Measurements from ENCODE around the gene GFI1B.
A peak's percentile ranks its signal among the peaks of the same experiment; 100 is the strongest.

Gene GFI1B

DNA sequence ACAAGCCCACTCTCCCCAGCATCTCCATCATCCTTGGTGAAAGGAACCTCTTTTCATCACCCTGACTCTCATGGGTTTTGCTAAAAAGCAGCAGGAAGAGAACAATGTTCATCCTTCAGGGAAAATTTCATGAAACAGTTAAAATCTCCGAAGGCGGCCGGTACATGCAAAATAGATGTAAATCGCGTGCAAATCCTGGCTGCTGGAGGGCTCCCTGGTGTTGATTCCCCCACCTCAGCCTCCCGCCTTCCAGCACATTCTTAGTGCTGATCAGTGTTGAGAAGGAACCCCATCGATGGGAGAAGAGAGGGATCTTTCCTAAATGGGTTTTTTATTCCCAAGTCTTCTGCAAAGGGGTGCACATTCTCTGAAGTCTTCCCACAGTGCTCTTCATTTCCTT, 8.7 kb upstream of the GFI1B start:
- no peak for DNase-seq

DNA sequence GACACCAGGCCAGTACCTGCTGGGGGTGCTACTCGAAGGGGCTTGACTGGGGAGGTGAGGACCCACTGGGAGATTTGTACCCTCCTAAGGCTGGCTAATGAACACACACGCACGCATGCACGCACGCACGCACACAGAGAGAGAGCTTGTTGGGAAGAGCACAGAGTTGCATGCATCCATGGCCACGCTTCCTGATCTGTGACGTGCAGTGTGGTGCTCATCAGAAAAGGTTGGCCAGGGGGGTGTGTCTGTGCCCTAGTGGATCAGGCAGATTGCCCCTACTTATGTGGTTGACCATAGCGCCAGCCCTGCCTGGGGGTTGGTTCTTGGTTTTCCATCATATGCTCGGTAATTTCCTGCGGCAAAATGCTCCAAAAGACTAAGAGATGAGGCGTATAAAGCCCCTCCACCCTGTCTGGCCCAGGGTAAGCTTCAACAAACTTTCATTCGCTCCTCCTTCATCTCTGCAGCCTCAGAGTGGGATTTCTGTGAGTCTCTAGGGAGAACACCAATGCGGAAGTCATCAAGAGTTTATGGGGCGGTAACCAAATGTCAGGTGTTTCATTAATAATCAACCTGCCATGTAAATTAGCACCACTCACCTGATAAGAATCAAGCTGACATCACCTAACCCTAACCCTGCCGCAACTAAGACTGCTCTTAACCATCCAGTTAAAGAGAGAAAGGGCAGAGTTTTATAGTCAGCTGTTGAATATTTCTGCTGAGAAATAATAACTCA, 8.0 kb upstream of the GFI1B start:
- no peak for DNase-seq

DNA sequence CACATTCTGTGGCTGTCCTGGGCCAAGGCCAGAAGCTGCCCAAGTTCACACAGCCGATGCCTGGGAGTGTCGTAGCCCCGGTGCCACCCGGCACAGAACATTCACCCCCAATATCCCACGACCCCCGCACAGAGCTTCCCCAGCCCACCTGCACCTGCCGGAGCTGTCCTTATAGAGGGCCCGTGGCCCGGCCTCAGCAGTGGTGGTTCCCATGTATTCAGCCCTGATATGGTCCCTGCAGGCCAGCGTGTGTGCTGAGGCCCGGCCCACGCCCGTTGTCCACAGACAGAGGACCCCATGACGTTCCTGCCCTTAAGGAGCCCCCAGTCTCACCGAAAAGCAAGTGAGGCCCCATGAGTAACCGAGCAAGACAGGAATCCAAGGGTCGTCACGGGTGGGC, 5.3 kb upstream of the GFI1B start:
- no peak for DNase-seq

DNA sequence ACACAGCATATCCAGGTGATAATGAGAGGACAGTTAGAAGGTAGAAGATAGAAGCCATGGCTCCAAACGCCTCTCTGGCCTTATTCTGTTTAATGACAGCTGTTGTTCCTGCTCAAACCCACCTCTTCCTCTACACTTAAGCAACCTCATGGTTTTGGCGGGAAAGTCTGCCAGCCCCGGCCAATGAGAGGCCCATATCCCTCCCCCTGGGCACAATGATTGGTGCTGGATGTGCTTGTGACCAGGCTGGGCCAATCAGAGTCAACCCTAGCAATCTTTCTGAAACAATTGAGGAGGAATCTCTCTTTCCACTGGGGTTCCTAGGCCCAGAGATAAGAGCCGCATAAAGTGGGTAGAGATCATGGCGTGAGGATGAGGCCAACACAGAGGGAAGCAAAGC, 4.8 kb upstream of the GFI1B start:
- no peak for DNase-seq

DNA sequence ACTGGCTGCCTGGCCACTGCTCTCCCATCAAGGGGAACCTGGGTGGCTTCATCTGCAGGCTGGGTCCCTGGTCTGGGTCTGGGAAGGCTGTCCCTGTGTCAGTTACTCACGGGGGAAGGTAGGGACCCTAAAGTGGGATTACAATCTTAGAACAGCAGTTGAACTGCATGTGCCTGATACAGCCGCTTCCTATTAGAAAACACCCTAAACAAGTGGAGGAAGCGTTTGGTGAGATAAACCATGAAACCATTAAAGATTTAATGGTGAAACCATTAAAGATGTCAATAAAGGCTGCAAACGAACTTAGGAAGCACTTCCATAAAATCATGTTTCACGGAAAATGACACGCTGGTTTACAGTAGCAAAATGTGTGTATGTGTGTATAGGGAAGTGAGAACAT, 2.5 kb upstream of the GFI1B start:
- no peak for DNase-seq

DNA sequence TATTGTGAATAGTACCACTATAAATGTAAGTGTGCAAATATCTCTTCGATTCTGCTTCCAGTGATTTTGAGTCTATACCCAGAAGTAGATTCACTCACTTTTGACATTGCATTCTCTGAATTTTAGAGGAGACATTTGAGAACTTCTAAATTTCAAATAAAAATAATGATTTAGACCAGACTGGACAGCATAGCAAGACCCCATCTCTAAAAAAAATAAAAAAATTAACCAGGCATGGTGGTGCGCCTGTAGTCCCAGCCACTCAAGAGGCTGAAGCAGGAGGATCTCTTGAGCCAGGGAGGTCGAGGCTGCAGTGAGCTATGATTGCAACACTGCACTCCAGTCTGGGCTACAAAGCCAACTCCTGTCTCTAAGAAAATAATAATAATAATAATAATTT, 1.9 kb upstream of the GFI1B start:
- DNase-seq: no peak

DNA sequence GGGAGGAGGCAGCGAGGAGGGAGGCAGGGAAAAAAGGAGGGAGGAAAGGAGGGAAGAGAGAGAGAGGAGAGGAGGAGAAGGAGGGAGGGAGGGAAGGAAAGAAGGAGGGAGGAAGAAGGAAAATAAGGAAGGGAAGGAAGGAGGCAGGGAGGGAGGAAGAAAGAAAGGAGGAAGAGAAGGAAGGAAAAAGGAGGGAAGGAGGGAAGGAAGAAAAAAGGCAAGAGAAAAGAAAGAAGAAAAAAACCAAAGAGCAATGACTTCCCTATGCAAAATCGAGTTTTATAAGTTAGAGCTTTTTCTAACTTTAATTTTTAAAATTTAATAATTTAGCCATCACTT, 413 bp upstream of the GFI1B start:
- DNase-seq: no peak

DNA sequence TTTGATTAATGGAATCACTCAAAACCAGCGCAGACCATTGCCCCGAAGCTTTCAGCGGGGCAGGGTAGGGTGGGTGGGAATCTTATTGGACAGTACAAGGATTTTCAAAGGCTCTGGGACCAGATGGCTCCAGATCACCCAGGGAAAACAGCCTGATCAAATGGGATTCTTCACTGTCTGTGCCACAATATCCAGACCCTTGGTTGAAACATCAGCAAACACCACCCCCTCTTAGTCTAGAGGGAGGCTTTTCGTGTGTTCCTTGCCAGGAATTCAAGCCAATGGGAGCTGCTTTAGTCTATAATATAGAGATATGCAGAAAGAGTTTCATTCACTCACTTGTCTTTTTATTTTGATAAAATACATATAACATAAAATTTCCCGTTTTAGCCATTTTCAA, 1.7 kb downstream of the GFI1B start:
- DNase-seq: no peak

DNA sequence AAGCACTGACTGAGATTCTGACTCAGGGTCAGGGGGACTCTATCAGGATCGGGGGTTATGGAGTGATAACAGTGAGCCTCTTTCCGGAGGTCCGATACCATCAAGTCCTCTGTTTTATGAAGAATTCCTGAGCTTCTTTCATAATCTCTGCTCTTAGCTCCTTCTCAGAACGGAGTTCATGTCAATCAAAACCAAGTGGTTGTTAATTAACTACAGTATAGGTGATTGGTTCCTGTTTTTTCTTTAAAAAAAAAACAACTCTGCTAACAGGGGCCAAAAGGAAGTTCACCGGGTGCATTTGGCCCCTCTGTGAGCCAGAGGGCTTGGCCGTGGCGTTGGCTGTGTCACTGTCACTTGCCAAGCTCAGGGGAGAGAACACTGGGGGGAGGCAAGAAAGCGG, 4.0 kb downstream of the GFI1B start:
- DNase-seq: no peak

DNA sequence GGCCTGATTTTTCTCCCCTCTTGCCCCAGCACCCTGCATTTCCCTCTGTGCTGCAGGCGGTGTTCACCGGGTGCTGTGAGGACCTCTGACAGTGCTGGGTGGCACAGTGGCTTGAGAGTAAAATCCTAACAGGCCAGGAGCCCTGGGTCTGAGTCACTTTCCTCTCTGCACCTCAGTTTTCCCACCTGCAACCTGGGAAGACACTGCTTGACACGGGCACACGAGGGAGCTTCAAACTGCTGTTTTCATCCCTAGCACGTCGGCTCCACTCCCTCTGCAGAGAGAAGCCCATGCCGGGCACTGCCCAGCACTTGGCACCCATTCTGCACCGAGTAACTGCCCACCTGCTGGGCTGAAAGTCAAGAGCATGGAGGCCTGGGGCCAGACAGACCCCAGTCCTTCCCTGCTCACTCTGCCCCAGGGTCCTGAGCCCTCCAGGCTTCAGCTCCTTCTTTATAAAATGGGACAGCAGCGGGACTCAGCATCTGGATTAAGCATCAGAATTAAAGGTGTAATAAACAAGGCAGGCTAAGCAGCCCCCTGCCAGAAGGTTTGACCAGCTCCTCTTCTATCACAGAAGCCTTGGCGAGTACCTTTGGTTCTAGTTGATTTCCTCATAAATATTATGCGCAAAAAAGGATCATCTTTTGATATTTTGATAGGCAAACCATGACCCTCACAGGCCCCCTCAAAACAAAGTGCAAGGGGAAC, 5.2 kb downstream of the GFI1B start:
- no peak for DNase-seq

DNA sequence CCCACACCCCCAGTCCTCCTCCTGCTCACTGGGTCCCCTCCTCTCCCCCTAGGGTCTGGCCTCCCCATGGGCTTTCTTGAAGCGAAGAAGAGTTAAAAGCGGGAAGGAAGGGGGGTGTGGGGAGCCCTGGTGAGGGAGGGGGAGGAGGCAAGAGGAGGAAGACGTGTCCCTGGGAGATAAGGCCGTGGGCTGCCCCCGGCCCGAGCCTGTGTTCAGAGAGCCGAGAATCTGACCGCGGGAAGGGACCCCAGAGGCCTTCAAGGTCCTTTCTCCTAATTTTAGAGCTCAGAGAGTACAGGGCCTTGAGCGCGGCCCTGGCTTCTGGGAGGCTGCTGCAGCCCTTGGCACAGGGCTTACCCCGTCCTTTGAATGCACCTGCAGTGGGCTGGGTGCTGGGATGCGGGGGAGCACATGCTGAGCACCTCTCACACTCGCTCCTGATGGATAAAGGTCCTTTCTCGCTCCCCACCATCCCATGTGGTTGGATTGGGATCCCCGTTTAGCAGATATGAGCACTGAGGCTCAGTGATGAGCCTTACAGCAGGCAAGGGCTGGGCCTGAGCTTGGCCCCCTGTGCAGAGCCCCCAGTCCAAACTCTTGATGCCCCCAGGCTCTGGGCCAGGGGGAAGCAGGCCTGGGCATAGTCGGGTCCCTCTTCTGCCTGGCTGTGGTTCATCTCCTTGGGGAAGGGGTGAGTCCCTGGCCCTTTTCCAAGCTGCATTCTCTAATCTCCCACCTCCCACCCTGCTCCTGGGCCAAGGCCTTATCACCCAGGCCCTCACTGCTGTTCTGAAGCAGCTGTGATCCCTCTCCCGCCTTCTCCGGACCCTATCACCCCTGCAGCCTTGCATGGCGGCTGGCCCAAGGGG, 5.9 kb downstream of the GFI1B start:
- DNase-seq: no peak

DNA sequence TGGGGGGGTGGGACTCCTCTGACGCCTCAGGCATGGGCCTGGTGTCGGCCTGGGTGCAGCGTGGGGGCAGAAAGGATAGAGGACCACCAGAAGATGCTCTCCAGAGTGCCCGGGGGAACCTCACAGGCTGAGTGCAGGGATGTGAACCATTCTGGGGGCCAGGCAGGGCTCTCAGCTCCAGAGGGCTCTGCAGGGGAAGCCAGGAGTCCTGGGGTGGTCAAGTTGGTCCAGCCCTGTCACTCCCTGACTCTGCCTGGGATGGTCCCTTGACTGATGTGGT, 6.5 kb downstream of the GFI1B start:
- no peak for DNase-seq

DNA sequence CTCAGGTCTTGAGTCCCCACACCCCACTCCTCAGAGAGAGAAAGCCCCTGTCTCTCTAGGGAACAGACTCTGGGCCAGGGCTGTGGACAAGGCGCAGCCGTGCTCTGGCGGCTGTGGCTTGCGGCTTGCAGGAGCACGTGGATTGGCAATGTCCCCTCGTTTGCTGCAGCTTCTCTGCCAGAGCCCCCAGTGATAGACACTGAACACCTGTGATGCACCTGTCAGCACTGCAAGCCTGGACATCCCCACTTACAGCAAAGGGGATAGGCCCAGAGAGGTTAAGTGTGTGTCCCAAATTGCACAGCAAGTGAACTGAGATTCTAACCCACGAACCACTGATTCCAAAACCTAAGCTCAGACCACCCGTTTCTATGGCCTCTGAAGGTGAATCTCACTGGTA, 7.0 kb downstream of the GFI1B start:
- DNase-seq: no peak

DNA sequence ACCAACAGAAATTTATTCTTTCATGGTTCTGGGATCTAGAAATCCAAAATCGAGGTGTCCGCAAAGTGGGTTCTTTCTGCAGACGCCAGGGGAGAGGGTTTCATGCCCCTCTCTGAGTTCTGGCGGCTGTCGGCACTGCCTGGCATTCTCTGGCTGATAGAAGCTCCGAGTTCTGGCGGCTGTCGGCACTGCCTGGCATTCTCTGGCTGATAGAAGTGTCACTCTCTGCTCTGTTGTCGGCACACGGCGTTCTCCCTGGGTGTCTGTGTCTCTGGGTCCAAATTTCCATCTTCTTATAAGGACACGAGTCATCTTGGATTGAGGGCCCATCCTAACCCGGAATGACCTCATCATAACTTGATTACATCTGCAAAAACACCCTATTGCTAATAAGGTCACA, 7.6 kb downstream of the GFI1B start:
- no peak for DNase-seq

DNA sequence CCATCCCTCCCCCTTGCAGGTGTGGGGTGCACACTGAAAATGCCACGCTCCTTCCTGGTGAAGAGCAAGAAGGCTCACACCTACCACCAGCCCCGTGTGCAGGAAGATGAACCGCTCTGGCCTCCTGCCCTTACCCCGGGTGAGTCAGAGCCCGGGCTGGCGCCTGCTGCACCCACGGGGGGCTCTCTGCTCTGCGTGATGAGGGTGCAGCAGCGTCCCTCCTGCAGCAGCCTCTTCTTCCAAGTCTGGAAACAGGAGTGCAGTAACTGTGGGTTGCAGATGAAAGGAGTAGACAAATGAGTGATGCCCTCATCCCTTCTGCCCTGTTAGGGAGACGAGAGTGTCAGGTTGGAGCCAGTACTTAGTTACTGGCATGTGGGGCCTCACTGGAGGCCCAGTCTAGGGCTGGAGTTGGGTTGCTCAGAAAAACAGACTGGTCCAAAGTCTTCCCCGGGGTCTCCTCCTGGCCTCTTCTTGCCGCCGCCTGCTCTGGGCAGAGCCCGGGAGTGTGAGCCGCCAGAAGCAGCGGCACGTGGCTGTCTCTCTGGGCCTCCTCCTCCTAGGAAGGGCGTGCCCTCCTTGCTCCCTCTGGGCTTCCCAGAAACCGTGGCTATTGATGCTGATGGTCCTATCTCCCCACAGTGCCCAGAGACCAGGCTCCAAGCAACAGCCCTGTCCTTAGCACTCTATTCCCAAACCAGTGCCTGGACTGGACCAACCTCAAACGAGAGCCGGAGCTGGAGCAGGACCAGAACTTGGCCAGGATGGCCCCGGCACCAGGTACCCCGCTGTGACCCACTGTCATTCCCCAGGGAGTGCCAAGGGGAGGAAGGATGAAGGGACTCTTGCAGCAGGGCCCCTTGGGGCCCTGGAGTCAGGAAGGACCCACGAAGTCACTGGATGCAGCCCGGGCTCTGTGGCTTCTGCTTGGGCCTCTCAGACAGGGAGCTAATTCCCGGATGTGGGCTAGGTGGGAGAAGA, 8.4 kb downstream of the GFI1B start:
- no peak for DNase-seq

DNA sequence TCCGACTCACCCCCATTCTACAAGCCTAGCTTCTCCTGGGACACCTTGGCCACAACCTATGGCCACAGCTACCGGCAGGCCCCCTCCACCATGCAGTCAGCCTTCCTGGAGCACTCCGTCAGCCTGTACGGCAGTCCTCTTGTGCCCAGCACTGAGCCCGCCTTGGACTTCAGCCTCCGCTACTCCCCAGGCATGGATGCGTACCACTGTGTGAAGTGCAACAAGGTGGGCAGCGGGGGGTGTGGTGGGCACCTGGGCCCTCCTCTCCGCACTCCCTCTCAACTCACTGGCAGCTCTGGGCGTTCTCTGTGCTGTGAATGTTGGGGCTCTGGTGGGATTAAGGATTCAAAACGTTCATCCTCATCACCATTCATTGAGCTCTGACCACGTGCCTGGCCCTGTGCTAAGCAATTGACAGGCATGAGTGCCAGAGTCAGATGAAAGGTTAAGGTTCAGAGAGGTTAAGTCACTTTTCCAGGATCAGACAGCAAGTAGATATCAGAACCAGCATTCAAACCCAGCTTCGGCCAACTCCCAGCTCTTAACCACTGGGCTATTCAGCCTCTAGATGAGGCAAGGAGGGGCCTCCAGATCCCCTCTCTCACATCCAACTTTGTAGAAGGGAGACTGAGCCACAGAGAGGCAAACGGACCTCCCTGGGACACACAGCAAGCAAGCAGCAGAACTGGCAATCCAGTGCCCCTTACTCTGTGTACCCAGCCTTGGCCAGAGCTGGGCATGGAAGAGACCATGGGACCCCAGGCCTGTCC, 9.9 kb downstream of the GFI1B start:
- DNase-seq: no peak

DNA sequence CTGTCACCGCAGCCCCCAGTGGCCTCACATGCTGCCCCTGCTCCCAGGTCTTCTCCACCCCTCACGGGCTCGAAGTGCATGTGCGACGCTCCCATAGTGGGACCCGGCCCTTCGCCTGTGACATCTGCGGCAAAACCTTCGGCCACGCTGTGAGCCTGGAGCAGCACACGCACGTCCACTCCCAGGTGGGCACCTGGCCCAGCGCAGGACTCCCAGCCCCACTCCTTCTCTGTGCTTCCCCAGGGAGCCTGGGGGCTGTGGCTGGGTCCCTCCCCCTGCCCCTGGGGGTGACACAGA, 10.5 kb downstream of the GFI1B start:
- DNase-seq: no peak

DNA sequence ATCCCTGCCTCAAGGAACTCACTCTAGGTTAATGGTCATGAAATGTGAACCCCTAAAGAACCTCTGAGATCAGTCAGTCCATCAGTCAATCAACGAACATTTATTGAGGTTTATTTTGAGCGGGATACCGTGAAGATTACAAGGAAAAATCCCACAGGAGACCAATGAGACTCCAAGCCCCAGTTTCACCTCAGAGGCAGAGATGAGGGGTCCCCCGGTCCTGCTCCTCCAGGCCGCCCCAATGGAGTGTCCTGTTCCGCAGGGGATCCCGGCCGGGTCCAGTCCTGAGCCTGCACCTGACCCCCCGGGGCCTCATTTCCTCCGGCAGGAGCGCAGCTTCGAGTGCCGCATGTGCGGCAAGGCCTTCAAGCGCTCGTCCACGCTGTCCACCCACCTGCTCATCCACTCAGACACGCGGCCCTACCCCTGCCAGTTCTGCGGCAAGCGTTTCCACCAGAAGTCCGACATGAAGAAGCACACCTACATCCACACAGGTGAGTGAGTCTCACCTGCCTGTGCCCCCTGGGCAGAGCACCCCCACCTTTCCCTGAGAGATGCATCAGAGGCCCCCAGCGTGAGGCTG, 11.0 kb downstream of the GFI1B start:
- no peak for DNase-seq

DNA sequence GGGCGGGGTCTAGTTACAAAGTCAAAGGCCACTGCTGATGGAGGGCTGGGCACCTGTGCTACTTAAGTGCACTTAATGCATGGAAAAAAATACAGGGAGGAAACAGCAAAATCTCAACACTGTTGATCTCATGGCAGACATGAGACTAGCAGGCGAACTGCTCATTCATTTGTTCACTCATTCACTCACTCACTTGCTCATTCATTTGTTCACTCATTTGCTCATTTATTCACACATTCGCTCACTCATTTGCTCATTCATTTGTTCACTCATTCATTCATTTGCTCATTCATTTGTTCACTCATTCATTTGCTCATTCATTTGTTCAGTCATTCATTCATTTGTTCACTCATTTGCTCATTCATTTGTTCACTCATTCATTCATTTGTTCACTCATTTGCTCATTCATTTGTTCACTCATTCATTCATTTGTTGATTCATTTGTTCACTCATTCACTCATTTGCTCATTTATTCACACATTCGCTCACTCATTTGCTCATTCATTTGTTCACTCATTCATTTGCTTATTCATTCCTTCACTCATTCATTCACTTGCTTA, 11.6 kb downstream of the GFI1B start:
- DNase-seq: peak; percentile 51

DNA sequence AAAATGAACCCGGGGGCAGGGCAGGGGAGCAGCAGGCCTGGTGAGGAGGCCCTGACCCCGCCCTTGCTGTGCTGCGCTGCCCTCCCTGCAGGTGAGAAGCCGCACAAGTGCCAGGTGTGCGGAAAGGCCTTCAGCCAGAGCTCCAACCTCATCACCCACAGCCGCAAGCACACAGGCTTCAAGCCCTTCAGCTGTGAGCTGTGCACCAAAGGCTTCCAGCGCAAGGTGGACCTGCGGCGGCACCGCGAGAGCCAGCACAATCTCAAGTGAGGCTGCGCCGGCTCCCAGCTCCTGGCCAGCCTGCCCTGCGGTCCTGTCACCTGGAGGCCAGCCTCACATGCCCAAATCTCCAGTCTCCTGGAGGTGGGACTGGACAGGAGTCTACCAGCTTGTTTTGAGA, 12.3 kb downstream of the GFI1B start:
- peak; percentile 80 for DNase-seq
